Uterus (tissue), 4 donors: Measurements from ENCODE around the gene TMEM131. TPM values are rescaled to one million over a fixed set of nuclear protein-coding genes. Genes with fewer than 3 reads are reported as not detected.

Source experiments
- DNase-seq, 2 donors: peaks; one replicate each; pipeline ENCODE4 v3.0.0-alpha.2; 2019 to 2020
- H3K27ac ChIP-seq, 2 donors: fragments of 200-600 bp; sonication (generic); 1 replicate in 1 of 2; 2 replicates in 1 of 2; pipeline ENCODE4 v1.5.1; 2016 to 2018
- H3K27me3 ChIP-seq, 2 donors: fragments of 200-600 bp; sonication (generic); one replicate each; pipeline ENCODE4 v1.5.1; 2018 to 2019; ENCODE audit warnings: control low read depth in 1 of 2
- H3K36me3 ChIP-seq, 2 donors: fragments of 200-600 bp; sonication (generic); one replicate each; pipeline ENCODE4 v1.5.1; 2019; ENCODE audit warnings: control low read depth in 1 of 2
- H3K4me1 ChIP-seq, 2 donors: fragments of 200-600 bp; sonication (generic); one replicate each; pipeline ENCODE4 v1.5.1; 2018 to 2019; ENCODE audit warnings: control low read depth in 1 of 2
- H3K4me3 ChIP-seq, 2 donors: fragments of 200-600 bp; sonication (generic); 1 replicate in 1 of 2; 2 replicates in 1 of 2; pipeline ENCODE4 v1.5.1; 2018 to 2019; ENCODE audit warnings: mild to moderate bottlenecking in 1 of 2
- H3K9me3 ChIP-seq, 2 donors: fragments of 200-600 bp; sonication (generic); one replicate each; pipeline ENCODE4 v1.5.1; 2019; ENCODE audit warnings: control low read depth in 1 of 2
- POLR2A ChIP-seq, 2 donors: fragments of 450-650 bp; IDR thresholded peaks; one replicate each; pipeline ENCODE4 v1.6.1; 2016; ENCODE audit warnings: antibody characterized with exemption in 2 of 2, mild to moderate bottlenecking in 1 of 2, moderate library complexity in 1 of 2
- intact Hi-C: fragments of 100-400 bp; cut with DNase I; formaldehyde crosslinking; loops from one replicate; pipeline ENCODE4 v1.15.1; 2023; ENCODE audit warnings: low total_unique reads
- total RNA-seq, 4 donors: library from RNA; depleted of rRNA in 3 of 4; stranded (reverse); fragments of >200 nt in 3 of 4; gene quantifications; one replicate each; pipeline versions ENCODE4 v1.1.0 to v1.2.4, GENCODE V29; 2014 to 2023
- TF ChIP-seq, protein P1 (sequence below), 4 experiments: fragments of 200-600 bp in 2 of 4; fragments of 450-650 bp in 2 of 4; sonication (generic) in 2 of 4; IDR thresholded peaks; one replicate each; pipeline ENCODE4 v1.5.1; 2016 to 2019; ENCODE audit warnings: antibody characterized with exemption in 4 of 4, mild to moderate bottlenecking in 2 of 4, moderate library complexity in 1 of 4
- donor health status: DM: yes; HTN: yes; CAD: no.

Gene TMEM131
- total RNA-seq, 4 donors from 2014 or later, result 14.1 to 62.4 (median 35.4) TPM

DNA sequence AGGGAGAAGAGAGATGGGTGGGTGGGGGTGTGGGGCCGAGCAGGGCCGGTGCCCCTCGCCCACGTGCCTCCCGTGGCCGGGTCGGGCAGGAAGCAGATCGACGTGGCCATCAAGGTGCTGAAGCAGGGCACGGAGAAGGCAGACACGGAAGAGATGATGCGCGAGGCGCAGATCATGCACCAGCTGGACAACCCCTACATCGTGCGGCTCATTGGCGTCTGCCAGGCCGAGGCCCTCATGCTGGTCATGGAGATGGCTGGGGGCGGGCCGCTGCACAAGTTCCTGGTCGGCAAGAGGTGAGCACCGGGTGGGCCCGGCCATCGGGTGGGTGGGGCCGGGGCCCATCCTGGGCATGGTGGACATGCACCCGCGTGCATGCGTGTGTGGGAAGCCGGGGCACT lies 260.6 kb downstream of the TMEM131 start:
- Histone ChIP-seq H3K36me3 (no peaks in the 10 kb centered on the region), H3K27me3 (no peaks in the 10 kb centered on the region), H3K4me1 (no peaks in the 10 kb centered on the region), H3K4me3 (no peak overlapping the region), H3K9me3 (peaks cover 0 to 3% of the 10 kb centered on the region in 2 donors), H3K27ac (no peak overlapping the region)
- TF ChIP-seq POLR2A (IDR thresholded peaks at IDR 0.05), result no peak
- TF ChIP-seq, protein P1, sequence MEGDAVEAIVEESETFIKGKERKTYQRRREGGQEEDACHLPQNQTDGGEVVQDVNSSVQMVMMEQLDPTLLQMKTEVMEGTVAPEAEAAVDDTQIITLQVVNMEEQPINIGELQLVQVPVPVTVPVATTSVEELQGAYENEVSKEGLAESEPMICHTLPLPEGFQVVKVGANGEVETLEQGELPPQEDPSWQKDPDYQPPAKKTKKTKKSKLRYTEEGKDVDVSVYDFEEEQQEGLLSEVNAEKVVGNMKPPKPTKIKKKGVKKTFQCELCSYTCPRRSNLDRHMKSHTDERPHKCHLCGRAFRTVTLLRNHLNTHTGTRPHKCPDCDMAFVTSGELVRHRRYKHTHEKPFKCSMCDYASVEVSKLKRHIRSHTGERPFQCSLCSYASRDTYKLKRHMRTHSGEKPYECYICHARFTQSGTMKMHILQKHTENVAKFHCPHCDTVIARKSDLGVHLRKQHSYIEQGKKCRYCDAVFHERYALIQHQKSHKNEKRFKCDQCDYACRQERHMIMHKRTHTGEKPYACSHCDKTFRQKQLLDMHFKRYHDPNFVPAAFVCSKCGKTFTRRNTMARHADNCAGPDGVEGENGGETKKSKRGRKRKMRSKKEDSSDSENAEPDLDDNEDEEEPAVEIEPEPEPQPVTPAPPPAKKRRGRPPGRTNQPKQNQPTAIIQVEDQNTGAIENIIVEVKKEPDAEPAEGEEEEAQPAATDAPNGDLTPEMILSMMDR (IDR thresholded peaks at IDR 0.05), result no peak
- intact Hi-C loops, result no loop called here
- DNase-seq, result no peak

DNA sequence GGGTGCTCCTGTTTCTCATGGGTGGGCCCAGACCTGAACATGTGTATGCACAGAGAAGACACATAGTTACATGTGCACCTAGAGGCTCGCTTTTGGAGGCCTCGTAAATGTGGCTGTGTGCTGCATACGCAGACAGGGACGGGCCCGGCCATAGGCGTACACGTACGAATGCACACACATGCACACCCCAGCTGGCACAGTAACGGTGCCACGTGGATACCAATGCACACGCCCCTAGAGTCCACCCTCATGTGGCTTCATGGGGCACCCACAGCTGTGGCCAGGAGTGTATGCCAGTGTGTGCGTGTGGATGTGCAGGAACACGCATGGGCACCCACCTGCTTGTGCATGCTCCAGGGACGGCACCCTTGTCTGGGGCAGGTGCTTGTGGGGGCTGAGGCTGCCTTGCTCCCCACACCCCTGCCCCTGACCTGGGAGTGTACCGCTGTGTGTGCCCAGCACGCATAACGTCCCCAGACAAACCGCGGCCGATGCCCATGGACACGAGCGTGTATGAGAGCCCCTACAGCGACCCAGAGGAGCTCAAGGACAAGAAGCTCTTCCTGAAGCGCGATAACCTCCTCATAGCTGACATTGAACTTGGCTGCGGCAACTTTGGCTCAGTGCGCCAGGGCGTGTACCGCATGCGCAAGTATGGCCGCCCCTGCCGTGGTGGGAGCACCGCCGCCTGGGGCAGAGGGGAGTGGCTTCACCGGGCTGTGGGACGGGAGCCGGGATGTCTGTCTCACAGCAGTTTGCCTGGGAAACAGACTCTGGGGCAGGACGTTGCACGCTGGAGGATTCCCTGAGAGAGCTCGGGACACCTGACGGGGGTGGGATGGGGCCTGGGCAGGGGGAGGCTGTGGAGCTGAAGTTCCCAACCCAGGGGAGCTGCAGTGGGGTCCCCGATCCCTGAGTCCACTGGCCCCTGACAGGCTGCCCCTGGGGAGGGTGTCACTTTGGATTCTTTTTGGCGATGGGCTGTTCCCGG lies 261.4 kb downstream of the TMEM131 start:
- intact Hi-C loops, result no loop called here

DNA sequence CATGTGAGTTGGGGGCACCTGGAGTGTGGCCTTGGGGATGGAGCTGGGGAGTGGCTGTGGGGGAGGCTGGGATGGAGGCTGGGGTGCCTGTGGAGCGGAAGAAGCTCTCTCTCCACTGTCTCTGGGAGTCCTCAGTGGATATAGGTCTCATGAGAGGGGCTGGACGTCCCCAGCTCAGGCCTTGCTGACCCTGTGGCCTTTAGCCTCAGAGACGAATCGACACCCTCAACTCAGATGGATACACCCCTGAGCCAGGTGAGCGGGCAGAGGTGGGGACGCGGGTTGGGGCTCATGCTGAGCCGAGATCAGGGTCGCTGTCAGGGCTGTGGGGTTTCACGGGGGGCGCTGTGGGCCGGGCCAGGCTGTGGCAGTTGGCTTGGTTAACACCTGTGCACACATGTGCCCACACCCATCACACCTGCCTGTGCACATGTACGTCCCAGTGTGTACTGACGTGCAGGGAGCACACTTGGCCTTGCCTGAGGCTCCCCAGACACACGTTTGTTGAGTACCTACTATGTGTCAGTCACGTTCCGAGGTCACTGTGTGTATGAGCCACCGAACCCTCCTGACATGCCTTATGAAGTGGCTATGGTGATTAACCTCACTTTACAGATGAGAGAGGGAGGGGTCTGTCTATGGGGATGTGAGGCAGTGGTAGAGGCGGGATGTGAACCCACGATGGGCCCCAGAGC lies 262.3 kb downstream of the TMEM131 start:
- intact Hi-C loops, result no loop called here
- no peaks in the 10 kb centered on the region for H3K27me3 ChIP-seq
- DNase-seq, result no peak

More for the DNA sequence above, 261.4 kb downstream of the TMEM131 start:
- Histone ChIP-seq H3K36me3 (no peaks in the 10 kb centered on the region), H3K9me3 (peaks cover 0 to 4% of the 10 kb centered on the region in 2 donors), H3K27ac (no peak overlapping the region), H3K4me3 (no peak overlapping the region), H3K27me3 (no peaks in the 10 kb centered on the region), H3K4me1 (no peaks in the 10 kb centered on the region)
- no peak for DNase-seq
- no peak for TF ChIP-seq POLR2A (IDR thresholded peaks at IDR 0.05)
- TF ChIP-seq, protein P1 (IDR thresholded peaks at IDR 0.05), result no peak

DNA sequence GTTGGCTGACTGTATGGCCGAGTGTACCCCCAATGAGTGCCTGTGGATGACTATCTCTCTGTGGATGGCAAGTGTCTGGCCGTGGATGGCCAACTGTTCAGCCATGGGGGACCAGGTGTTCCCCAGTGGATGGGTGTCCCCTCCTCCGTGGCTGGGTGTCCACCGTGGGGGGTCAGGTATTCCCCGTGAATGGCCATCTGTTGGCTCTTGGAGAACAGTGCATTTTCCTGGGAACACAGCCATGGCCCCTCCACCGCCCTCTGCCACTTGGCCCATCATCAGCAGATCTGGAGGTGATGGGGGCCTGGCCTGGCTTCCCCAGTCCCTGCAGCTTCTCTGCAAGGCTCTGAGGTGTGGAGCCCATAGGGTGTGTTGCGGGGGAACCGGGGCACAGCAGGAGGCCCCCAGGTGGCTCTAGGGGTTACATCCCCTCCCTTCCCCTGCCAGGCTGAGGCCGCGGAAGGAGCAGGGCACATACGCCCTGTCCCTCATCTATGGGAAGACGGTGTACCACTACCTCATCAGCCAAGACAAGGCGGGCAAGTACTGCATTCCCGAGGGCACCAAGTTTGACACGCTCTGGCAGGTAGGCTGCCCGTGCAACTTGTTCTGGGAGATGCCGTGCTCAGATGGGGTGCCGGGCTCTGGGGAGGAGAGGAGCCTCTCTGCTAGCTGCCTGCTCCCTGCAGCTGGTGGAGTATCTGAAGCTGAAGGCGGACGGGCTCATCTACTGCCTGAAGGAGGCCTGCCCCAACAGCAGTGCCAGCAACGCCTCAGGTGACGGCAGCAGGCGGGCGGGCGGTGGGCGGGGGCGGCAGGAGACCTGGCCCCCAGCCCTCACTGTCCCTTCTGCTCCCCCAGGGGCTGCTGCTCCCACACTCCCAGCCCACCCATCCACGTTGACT lies 263.1 kb downstream of the TMEM131 start:
- intact Hi-C loops, result no loop called here
- no peaks in the 10 kb centered on the region for H3K36me3 ChIP-seq
- no peak overlapping the region for H3K4me3 ChIP-seq
- DNase-seq, result no peak
- TF ChIP-seq, protein P1 (IDR thresholded peaks at IDR 0.05), result no peak
- TF ChIP-seq POLR2A (IDR thresholded peaks at IDR 0.05), result no peak
- peaks cover 0 to 4% of the 10 kb centered on the region in 2 donors for H3K9me3 ChIP-seq
- H3K4me1 ChIP-seq, result no peaks in the 10 kb centered on the region
- H3K27me3 ChIP-seq, result no peaks in the 10 kb centered on the region
- H3K27ac ChIP-seq, result no peak overlapping the region

More for the DNA sequence above, 262.3 kb downstream of the TMEM131 start:
- H3K36me3 ChIP-seq, result no peaks in the 10 kb centered on the region
- TF ChIP-seq, protein P1 (IDR thresholded peaks at IDR 0.05), result no peak
- no peak for TF ChIP-seq POLR2A (IDR thresholded peaks at IDR 0.05)
- H3K4me1 ChIP-seq, result no peaks in the 10 kb centered on the region
- peaks cover 0 to 4% of the 10 kb centered on the region in 2 donors for H3K9me3 ChIP-seq
- H3K27ac ChIP-seq, result no peak overlapping the region
- no peak overlapping the region for H3K4me3 ChIP-seq
